ENCODE measurements around the gene PLIN1.

- TF ChIP-seq EGR1 (IDR thresholded peaks at IDR 0.05; ENCODE audit: borderline replicate concordance in 1 of 2, low read depth in 2 of 2, low read length in 2 of 2) (no peak), BHLHE40 (IDR thresholded peaks at IDR 0.05; ENCODE audit: borderline replicate concordance in 1 of 2, low read depth in 2 of 2, low read length in 1 of 2) (no peak), POLR2AphosphoS2 (IDR thresholded peaks at IDR 0.05; ENCODE audit: low read depth, low read length) (no peak), ATF3 (IDR thresholded peaks at IDR 0.05; ENCODE audit: borderline replicate concordance, extremely low read depth, low read depth, low read length) (no peak), CTCF (IDR thresholded peaks at IDR 0.05 in 2 of 3, conservative IDR thresholded peaks at IDR 0.05 in 1 of 3; ENCODE audit: control insufficient read depth in 2 of 3, extremely low read depth in 1 of 3, insufficient read depth in 1 of 3, low read depth in 3 of 3, low read length in 3 of 3) (no peak), CREB1 (IDR thresholded peaks at IDR 0.05; ENCODE audit: low read depth) (no peak), STAT1 (conservative IDR thresholded peaks at IDR 0.05) (no peak), ZNF274 (IDR thresholded peaks at IDR 0.05; ENCODE audit: insufficient read depth, insufficient read length) (no peak), SIN3A (IDR thresholded peaks at IDR 0.05; ENCODE audit: low read depth, low read length) (no peak)
These were observed 47.9 kb downstream of the PLIN1 start for GRCh38 chr15:89630974-89631901.
